Occipital lobe (tissue), 2 donors: ENCODE measurements around the gene ACAN. TPM values are rescaled to one million over a fixed set of nuclear protein-coding genes. Genes with fewer than 3 reads are reported as not detected.
A peak's percentile ranks its signal among the peaks of the same experiment; 100 is the strongest.

Source experiments
- DNase-seq: peaks from one replicate; lab custom pipeline; 2025; lab: John Stamatoyannopoulos, UW
- total RNA-seq: library from RNA; depleted of rRNA; stranded (reverse); fragments of >200 nt; gene quantifications from one replicate; pipeline ENCODE4 v1.2.3, GENCODE V29; 2014

Gene ACAN
- total RNA-seq, 1 donor from 2014 or later: 0.47 TPM

- DNase-seq: no peak
These were observed 73.3 kb downstream of the ACAN start for GRCh38 chr15:88876573-88876972.

GRCh38 chr15:88877415-88877814, 74.2 kb downstream of the ACAN start:
- no peak for DNase-seq

DNA sequence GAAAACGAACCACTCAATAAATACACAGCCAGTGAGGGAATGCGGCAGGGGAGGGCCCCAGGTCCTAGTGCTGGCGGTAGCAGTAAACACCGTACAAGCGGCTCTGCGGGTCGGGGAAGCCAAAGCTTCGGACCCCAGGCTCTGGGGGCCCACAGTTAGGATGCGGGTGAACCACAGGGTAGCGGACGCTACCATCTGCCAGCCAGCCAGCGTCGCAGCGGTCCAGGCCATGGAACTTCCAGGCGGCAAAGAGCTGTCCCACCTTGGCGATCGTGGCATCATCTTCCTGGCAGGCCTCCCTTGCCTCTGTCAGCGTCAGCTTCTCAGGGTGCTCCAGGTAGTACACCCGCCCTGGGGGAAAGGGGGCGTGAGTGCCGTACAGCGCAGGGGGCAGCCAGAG, 74.7 kb downstream of the ACAN start:
- no peak for DNase-seq

GRCh38 chr15:88878720-88879184, 75.5 kb downstream of the ACAN start:
- DNase-seq: no peak

DNA sequence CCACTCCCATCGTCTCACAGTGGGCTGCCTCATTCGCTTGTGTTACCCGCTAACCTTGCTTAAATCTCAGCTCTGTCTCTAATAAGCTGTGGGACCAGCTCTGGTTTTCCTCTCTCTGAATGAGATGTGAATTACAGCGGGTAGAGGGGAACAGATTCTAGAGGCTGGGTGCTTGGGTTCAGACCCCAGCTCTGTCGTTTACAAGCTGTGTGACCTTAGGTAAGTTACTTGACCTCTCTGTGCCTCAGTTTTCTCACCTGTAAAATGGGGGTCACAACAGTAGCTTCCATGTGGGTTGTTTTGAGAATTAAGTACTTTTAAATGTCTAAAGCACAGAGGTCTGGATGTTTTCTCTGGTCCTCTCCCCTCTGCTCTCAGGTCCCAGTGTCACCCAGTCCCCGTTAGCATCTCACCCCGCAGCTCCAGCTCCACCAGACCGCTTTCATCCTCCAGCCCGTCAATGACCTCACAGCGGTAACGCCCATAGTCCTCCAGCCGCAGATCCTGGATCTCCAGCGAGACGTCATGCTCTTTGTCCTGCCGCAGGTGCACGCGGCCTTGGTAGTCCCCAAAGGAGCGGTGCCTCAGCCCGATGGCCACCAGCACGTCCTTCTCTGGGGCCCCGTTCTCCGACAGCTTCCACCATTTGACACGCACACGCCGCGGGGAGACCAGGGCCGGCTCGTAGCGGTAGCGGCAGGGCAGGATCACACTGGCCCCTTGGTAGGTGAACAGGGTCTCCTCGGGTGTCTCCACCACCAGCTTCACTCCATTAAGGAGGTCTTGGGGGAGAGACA, 77.9 kb downstream of the ACAN start:
- DNase-seq: no peak

DNA sequence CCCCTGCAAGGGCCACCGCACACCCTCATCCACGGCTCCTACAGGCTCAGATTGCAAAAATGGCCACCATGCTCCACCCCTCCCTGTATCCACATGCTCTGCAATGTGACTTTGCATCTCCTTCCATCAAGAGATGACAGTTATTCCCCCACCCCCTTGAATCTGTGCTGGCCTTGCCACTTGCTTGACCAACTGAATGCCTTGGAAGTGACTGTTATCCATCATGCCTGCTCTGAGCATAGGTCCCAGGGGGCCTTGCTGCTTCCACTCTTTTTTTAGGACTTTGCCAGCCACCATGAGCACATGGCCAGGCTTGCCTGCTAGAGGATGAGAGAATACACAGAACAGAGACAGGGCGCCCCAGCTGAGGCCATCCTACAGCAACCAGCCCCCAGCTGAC, 78.5 kb downstream of the ACAN start:
- no peak for DNase-seq

- no peak for DNase-seq
These were observed 79.5 kb downstream of the ACAN start for GRCh38 chr15:88882785-88883184.

- DNase-seq: no peak
These were observed 83.9 kb downstream of the ACAN start for GRCh38 chr15:88887068-88887580.

DNA sequence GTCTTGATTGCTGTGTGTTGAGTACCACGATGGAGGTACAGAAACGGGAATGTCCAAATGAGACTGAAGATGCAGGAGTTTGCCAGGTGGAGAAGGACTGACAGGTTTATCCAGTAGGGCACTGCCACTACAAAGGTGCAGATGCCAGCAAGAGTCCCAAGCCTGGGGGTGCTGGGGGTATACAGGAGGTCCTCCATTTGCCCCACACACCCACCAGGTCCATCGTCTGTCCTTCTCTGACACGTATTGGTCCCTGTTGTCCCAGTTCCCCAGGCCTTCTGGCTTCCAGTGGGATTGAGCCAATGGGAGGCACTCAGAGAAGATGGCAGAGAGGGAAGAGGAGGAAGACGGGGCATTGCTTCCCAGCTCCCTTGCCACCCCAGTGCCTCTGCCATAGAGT, 85.5 kb downstream of the ACAN start:
- no peak for DNase-seq

GRCh38 chr15:88890495-88890894, 87.3 kb downstream of the ACAN start:
- no peak for DNase-seq

DNA sequence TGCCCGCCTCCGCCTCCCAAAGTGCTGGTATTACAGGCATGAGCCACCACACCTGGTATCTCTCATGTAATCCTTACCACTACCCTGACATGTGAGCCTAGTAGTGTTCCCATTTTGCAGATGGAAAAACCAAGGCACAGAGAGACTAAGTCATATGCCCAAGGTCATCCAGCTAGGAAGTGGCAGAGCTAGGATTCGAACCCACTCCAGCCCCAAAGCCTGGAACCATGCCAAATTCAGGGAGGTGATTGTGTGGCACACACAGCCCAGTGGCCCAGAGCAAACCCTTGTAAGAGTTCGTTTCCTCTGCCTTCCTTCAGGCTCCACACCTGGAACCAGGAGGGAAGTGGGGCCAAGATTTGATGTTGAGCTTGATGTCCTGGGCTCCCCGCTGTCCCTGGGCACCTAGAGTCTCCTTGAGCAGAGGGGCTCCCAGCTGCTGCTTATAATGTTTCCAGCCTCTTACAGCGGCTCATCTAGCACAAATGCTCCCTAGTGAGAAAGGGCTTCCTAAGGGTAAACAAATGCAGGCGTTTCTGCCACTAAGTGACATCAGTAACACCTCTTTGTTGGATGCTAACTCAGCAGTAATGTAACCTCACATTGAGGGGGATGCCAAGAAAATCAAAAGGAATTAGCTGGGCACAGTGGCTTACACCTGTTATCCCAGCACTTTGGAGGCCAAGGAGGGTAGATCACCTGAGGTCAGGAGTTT, 88.5 kb downstream of the ACAN start:
- DNase-seq: no peak

DNA sequence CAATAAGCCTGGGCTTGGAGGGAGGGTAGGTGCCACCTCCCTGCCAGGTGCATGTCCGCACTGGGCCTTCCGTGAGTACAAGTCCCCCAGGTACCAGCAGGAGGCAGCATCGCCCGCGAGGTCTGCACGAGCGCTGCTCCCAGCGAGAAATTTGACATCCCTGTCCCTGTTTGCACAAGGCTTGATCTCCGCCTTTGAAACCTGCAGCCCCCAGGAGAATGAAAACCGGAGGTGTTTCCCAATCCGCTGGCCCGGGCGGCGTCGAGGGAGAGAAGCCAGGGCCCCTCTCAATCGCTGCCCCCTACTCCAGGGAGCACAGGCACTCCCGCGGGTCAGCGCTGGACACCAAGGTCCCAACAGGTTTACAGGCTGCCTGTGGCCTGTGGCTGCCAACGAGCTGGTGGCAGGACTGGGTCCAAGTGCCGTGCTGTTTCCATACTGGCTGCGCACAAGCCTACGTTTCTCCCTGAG, 91.1 kb downstream of the ACAN start:
- DNase-seq: no peak

- DNase-seq: no peak
These were observed 91.9 kb downstream of the ACAN start, which contains the start of gene HAPLN3 for GRCh38 chr15:88894819-88895767. Gene HAPLN3 (minus strand): TSS chr15:88895544. CDS start chr15:88887298, 8,246 bp downstream.

- no peak for DNase-seq
These were observed 93.2 kb downstream of the ACAN start for GRCh38 chr15:88896333-88897033.

GRCh38 chr15:88897142-88897455, 93.9 kb downstream of the ACAN start:
- DNase-seq: no peak

GRCh38 chr15:88897456-88898194, 94.4 kb downstream of the ACAN start:
- peak; percentile 34 for DNase-seq

DNA sequence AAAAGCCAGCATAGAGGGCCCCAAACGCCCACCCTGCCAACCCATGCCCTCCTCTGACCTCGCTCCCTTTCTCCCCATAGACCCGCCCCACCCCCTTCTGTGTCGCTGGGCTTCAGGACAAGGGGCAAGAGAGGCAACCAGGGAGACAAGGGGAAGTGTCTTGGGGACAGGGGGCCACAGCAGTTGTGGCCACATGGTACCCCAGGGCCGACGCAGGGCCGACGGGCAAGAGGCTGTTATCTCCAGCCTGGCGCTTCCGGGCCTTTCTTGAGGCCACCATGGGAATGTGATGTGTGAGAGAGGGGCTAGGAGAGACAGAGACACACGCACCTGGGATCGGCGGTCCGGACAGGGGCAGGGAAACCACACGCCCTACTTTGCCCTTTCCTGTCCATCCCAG, 95.5 kb downstream of the ACAN start:
- no peak for DNase-seq

- DNase-seq: no peak
These were observed 96.0 kb downstream of the ACAN start for GRCh38 chr15:88899251-88899650.

GRCh38 chr15:88900309-88900981, 97.2 kb downstream of the ACAN start:
- DNase-seq: no peak
